GM13976 (cell line): Measurements from ENCODE around the gene XXYLT1.

Experiments used
- DNase-seq: peaks from one replicate; pipeline ENCODE4 v3.0.0; 2012; ENCODE audit warnings: low spot score
- CTCF ChIP-seq: IDR thresholded peaks from 2 replicates; pipeline ENCODE4 v1.5.1; 2012; ENCODE audit warnings: borderline replicate concordance, mild to moderate bottlenecking; ENCODE audit not compliant: insufficient read depth; ENCODE audit errors: extremely low read depth, missing control alignments, control extremely low read depth
- in situ Hi-C: fragments of 300-500 bp; cut with MboI; formaldehyde crosslinking; loops from one replicate; pipeline ENCODE4 v1.12.0; 2022; ENCODE audit warnings: low sequenced_read_pairs, mixed read lengths, inconsistent platforms; ENCODE audit not compliant: unreplicated experiment

The XXYLT1 gene

GRCh38 chr3:195131176-195131575 is 139.8 kb downstream of the XXYLT1 start:
- in situ Hi-C loops = loop anchor here (10.0 kb wide), 1 partner anchor 124 kb away; no protein-coding TSS in a partner anchor
- no peak for DNase-seq

GRCh38 chr3:195129644-195130492 is 141.1 kb downstream of the XXYLT1 start:
- peak; percentile 83 for DNase-seq
- in situ Hi-C loops = loop anchor here (10.0 kb wide), 1 partner anchor 125 kb away; no protein-coding TSS in a partner anchor
- no peak for TF ChIP-seq CTCF

More at GRCh38 chr3:195131176-195131575, 139.8 kb downstream of the XXYLT1 start:
- no peak for TF ChIP-seq CTCF

GRCh38 chr3:195129072-195129643 is 141.8 kb downstream of the XXYLT1 start:
- no peak for TF ChIP-seq CTCF
- in situ Hi-C loops = no loop called here
- no peak for DNase-seq

- in situ Hi-C loops = no loop called here
- no peak for TF ChIP-seq CTCF
- no peak for DNase-seq
Measured at GRCh38 chr3:195128255-195129071, 142.5 kb downstream of the XXYLT1 start.

- in situ Hi-C loops = no loop called here
- TF ChIP-seq CTCF = no peak
- no peak for DNase-seq
Measured at GRCh38 chr3:195126056-195126605, 144.8 kb downstream of the XXYLT1 start.

GRCh38 chr3:195125646-195126045 is 145.3 kb downstream of the XXYLT1 start:
- in situ Hi-C loops = no loop called here
- no peak for TF ChIP-seq CTCF
- DNase-seq = no peak
